B cell (primary cell): ENCODE results near the gene KLRC1. TPM values are rescaled to one million over a fixed set of nuclear protein-coding genes. Genes with fewer than 3 reads are reported as not detected.
"Not testable (repeated sequence)": the region's sequence is repeated elsewhere in the genome, so short reads cannot be mapped to it uniquely, and the experiment has no call there.

Source experiments
- ATAC-seq: fragments of 200-7000 bp; cut with Tn5 transposase; one replicate; pipeline ENCODE4 v1.10.0; 2021; ENCODE audit warnings: low read depth, mild to moderate bottlenecking, moderate number of reproducible peaks, moderate library complexity
- CTCF ChIA-PET: fragments of 350-600 bp; sonication (Branson Sonifier 250); formaldehyde crosslinking; loops from one replicate; lab custom pipeline; 2021; ENCODE audit warnings: antibody characterized with exemption, inconsistent platforms; lab: Charles Lee
- POLR2A ChIA-PET: fragments of 350-600 bp; sonication (Branson Sonifier 250); formaldehyde crosslinking; loops from one replicate; lab custom pipeline; 2021; ENCODE audit warnings: antibody characterized with exemption; lab: Charles Lee
- DNase-seq: peaks from one replicate; pipeline ENCODE4 v3.0.0; 2013
- H2AFZ ChIP-seq: 2 replicates; pipeline ENCODE4 v1.6.1; 2012; ENCODE audit warnings: mild to moderate bottlenecking, low read depth, low read length; ENCODE audit not compliant: insufficient read depth, poor library complexity, severe bottlenecking
- H3K27ac ChIP-seq, 2 donors: 1 replicate in 1 of 2; 2 replicates in 1 of 2; pipeline ENCODE4 v1.5.1; 2012 to 2013; ENCODE audit warnings: low read length in 2 of 2, mild to moderate bottlenecking in 2 of 2, moderate library complexity in 1 of 2
- H3K27me3 ChIP-seq, 4 experiments: fragments of 200-600 bp in 1 of 4; sonication (generic) in 1 of 4; replicated peaks in 1 of 4; 1 replicate in 2 of 4; 2 replicates in 2 of 4; pipeline versions ENCODE4 v1.6.1 to v1.7.0; 2013 to 2016; ENCODE audit warnings: low read length in 3 of 4, mild to moderate bottlenecking in 2 of 4, mixed read lengths in 1 of 4, moderate library complexity in 1 of 4; ENCODE audit not compliant: insufficient read depth in 4 of 4, control insufficient read depth in 3 of 4; ENCODE audit errors: control extremely low read depth in 1 of 4
- H3K36me3 ChIP-seq, 2 experiments: replicated peaks in 1 of 2; 1 replicate in 1 of 2; 2 replicates in 1 of 2; pipeline versions ENCODE4 v1.6.1 to v1.7.1; 2013; ENCODE audit warnings: low read length in 1 of 2; ENCODE audit not compliant: insufficient read depth in 2 of 2, control insufficient read depth in 1 of 2; ENCODE audit errors: control extremely low read depth in 1 of 2, extremely low read depth in 1 of 2
- H3K4me1 ChIP-seq, 2 donors: fragments of 200-600 bp in 1 of 2; sonication (generic) in 1 of 2; 1 replicate in 1 of 2; 2 replicates in 1 of 2; pipeline versions ENCODE4 v1.5.1 to v1.6.1; 2013 to 2017; ENCODE audit warnings: low read length in 2 of 2; ENCODE audit not compliant: control insufficient read depth in 2 of 2, insufficient read depth in 2 of 2
- H3K4me2 ChIP-seq: replicated peaks from 2 replicates; pipeline ENCODE3; 2012; ENCODE audit warnings: mild to moderate bottlenecking, low read depth, low read length; ENCODE audit not compliant: poor library complexity, severe bottlenecking
- H3K4me3 ChIP-seq, 5 experiments: fragments of 200-600 bp in 1 of 5; sonication (generic) in 1 of 5; 1 replicate in 3 of 5; 2 replicates in 2 of 5; pipeline versions ENCODE4 v1.5.1 to v1.7.0; 2011 to 2016; ENCODE audit warnings: low read length in 4 of 5, mild to moderate bottlenecking in 4 of 5, low read depth in 2 of 5, control low read depth in 1 of 5, moderate library complexity in 1 of 5; ENCODE audit not compliant: insufficient read depth in 1 of 5; ENCODE audit errors: control extremely low read depth in 1 of 5, extremely low read depth in 1 of 5
- H3K79me2 ChIP-seq: fragments of 200-600 bp; sonication (generic); one replicate; pipeline ENCODE4 v1.6.0; 2016; ENCODE audit warnings: low read length; ENCODE audit not compliant: control insufficient read depth, insufficient read depth
- H3K9ac ChIP-seq: fragments of 200-600 bp; sonication (generic); 2 replicates; pipeline ENCODE4 v1.6.1; 2017; ENCODE audit warnings: mild to moderate bottlenecking, low read length, moderate library complexity
- H3K9me3 ChIP-seq, 3 donors: one replicate each; pipeline versions ENCODE4 v1.6.1 to v1.7.1; 2013; ENCODE audit warnings: low read length in 2 of 3; ENCODE audit not compliant: control insufficient read depth in 2 of 3, insufficient read depth in 1 of 3; ENCODE audit errors: control extremely low read depth in 1 of 3
- H4K20me1 ChIP-seq: 2 replicates; pipeline ENCODE4 v1.6.0; 2012; ENCODE audit warnings: mild to moderate bottlenecking, low read length; ENCODE audit not compliant: insufficient read depth, control insufficient read depth, poor library complexity, severe bottlenecking
- H3K27ac Mint-ChIP-seq: one replicate; pipeline ENCODE4 v1.8.0; 2021; ENCODE audit warnings: mixed read lengths
- H3K27me3 Mint-ChIP-seq: one replicate; pipeline ENCODE4 v1.8.0; 2021; ENCODE audit warnings: mixed read lengths
- H3K4me1 Mint-ChIP-seq: one replicate; pipeline ENCODE4 v1.8.0; 2021; ENCODE audit warnings: mixed read lengths
- H3K4me3 Mint-ChIP-seq: one replicate; pipeline ENCODE4 v1.8.0; 2021; ENCODE audit warnings: mixed read lengths
- H3K9me3 Mint-ChIP-seq: one replicate; pipeline ENCODE4 v1.8.0; 2022; ENCODE audit warnings: mixed read lengths; ENCODE audit not compliant: insufficient read depth
- CTCF ChIP-seq: fragments of 200-600 bp; IDR thresholded peaks from one replicate; pipeline ENCODE4 v1.8.0; 2022; ENCODE audit warnings: antibody characterized with exemption, mild to moderate bottlenecking
- EZH2 ChIP-seq: IDR thresholded peaks from 2 replicates; pipeline ENCODE4 v1.6.1; 2012; ENCODE audit warnings: borderline replicate concordance, low read depth, mild to moderate bottlenecking, moderate library complexity, low read length; ENCODE audit not compliant: insufficient read depth, poor library complexity, severe bottlenecking
- WGBS: methylation state at CpG from one replicate; pipeline ENCODE4 v1.1.5; 2013; ENCODE audit warnings: missing lambda C conversion rate; ENCODE audit not compliant: insufficient coverage; 5-methylcytosine and 5-hydroxymethylcytosine counted together
- intact Hi-C: fragments of 100-400 bp; cut with micrococcal nuclease; formaldehyde crosslinking; loops from one replicate; pipeline ENCODE4 v1.10.0; 2022
- polyA plus RNA-seq: library from polyadenylated mRNA; depleted of rRNA; stranded (reverse); fragments of >200 nt; gene quantifications from 2 replicates; pipeline ENCODE4 v1.2.3, GENCODE V29; 2012
- total RNA-seq, 2 donors: library from RNA; stranded (reverse); fragments of 120-200 nt in 1 of 2; gene quantifications; 1 replicate in 1 of 2; 2 replicates in 1 of 2; pipeline versions ENCODE4 v1.2.3 to v1.2.4, GENCODE V29; 2013 to 2022

KLRC1 gene
- total and polyA plus RNA-seq, 2 donors (not counting 1 experiment from before 2014, with no cell fraction given), result not detected

- ChIA-PET CTCF (no interaction called here), POLR2A (no interaction called here)
- H3K27me3 Mint-ChIP-seq, result peaks cover 9% of the 10 kb centered on the region
- Histone ChIP-seq H3K27ac (no peak overlapping the region), H3K4me2 (no peak overlapping the region), H3K4me1 (no peaks in the 10 kb centered on the region), H3K36me3 (no peaks in the 10 kb centered on the region), H2AFZ (no peak overlapping the region), H3K9ac (no peak overlapping the region), H3K27me3 (no peaks in the 10 kb centered on the region), H3K4me3 (no peak overlapping the region), H3K9me3 (no peaks in the 10 kb centered on the region), H4K20me1 (no peaks in the 10 kb centered on the region), H3K79me2 (no peaks in the 10 kb centered on the region)
- TF ChIP-seq EZH2 (no peak), CTCF (no peak)
- WGBS, result no CpG with 5 or more reads among the region's 4 CpGs
- no peak overlapping the region for H3K27ac Mint-ChIP-seq
- no peaks in the 10 kb centered on the region for H3K9me3 Mint-ChIP-seq
- intact Hi-C loops, result no loop called here
- DNase-seq (no peak), ATAC-seq (no peak)
- no peak overlapping the region for H3K4me3 Mint-ChIP-seq
- H3K4me1 Mint-ChIP-seq, result no peaks in the 10 kb centered on the region
Observed at GRCh38 chr12:10491766-10492165, 38.6 kb upstream of the KLRC1 start.

DNA sequence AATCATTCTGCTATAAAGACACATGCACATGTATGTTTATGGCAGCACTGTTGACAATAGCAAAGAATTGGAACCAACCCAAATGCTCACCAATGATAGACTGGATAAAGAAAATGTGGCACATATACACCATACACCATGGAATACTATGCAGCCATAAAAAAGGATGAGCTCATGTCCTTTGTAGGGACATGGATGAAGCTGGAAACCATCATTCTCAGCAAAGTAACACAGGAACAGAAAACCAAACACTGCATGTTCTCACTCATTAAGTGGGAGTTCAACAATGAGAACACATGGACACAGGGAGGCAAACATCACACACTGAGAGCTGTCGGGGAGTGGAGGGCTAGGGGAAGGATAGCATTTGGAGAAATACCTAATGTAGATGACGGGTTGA is 34.2 kb upstream of the KLRC1 start:
- DNase-seq, CTCF ChIA-PET, ATAC-seq, H3K79me2 ChIP-seq, H3K36me3 ChIP-seq, H3K4me2 ChIP-seq, H3K4me3 ChIP-seq, H3K4me1 ChIP-seq, POLR2A ChIA-PET, H3K9me3 Mint-ChIP-seq, H3K9ac ChIP-seq, intact Hi-C loops, H3K9me3 ChIP-seq, H3K4me3 Mint-ChIP-seq, H3K27me3 ChIP-seq, H3K4me1 Mint-ChIP-seq, H3K27ac ChIP-seq, H2AFZ ChIP-seq, H3K27ac Mint-ChIP-seq, H4K20me1 ChIP-seq: not testable (repeated sequence)
- peaks cover 12% of the 10 kb centered on the region for H3K27me3 Mint-ChIP-seq
- no CpG with 5 or more reads among the region's 2 CpGs for WGBS

DNA sequence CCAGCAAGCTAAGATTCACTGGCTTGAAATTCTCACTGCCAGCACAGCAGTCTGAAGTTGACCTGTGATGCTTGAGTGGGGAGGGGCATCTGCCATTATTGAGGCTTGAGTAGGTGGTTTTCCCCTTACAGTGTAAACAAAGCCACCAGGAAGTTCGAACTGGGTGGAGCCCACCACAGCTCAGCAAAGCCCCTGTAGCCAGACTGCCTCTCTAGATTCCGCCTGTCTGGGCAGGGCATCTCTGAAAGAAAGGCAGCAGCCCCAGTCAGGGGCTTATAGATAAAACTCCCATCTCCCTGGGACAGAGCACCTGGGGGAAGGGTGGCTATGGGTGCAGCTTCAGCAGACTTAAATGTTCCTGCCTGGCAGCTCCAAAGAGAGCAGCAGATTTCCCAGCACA is 28.7 kb upstream of the KLRC1 start:
- ATAC-seq, H3K4me2 ChIP-seq, H3K9ac ChIP-seq, H3K4me3 Mint-ChIP-seq, H3K27ac ChIP-seq, H3K27me3 ChIP-seq, intact Hi-C loops, H3K4me3 ChIP-seq, H3K79me2 ChIP-seq, POLR2A ChIA-PET, H2AFZ ChIP-seq, H3K9me3 Mint-ChIP-seq, H3K9me3 ChIP-seq, CTCF ChIA-PET, H3K4me1 Mint-ChIP-seq, H4K20me1 ChIP-seq, H3K36me3 ChIP-seq, H3K27ac Mint-ChIP-seq: not testable (repeated sequence)
- peak; percentile 8 for DNase-seq
- peaks cover 24% of the 10 kb centered on the region for H3K27me3 Mint-ChIP-seq
- peaks cover 5 to 11% of the 10 kb centered on the region in 2 donors for H3K4me1 ChIP-seq
- WGBS, result no CpG with 5 or more reads among the region's 2 CpGs
